ENCODE measurements around the gene RACK1.
"Not testable (repeated sequence)": the region's sequence is repeated elsewhere in the genome, so short reads cannot be mapped to it uniquely, and the experiment has no call there.

Gene RACK1

DNA sequence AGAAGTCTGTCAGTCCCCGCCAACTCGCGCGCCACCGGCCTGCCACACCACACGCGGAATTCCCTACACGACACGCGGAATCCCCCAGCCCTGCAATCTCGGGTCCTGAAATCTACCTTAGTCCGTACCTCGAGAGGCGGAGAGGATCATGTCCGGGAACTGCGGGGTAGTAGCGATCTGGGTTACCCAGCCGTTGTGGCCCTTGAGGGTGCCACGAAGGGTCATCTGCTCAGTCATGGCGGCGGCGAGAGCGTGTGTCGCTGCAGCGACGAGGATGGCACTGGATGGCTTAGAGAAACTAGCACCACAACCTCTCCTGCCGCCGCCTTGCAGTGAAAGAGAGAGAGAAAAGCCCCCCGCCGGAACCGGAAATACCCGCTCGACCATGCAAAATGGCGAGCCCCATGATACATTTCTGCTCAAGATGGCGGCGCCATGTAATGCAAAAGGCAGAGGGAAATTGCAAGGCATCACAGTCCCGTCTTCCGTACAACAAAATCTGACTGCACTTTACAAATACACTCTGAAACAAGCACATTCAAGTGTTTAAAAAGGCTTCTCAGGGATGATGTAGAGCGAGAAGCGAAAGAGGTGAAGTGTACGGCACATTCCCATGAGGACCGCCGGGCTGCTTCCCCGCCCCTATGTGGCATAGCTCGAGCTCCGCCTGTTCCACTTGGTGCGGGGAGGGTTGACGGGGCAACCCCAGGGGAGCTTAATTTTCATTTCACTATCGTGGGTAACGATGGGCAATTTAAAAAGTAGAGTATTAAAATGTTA lies at the start of gene RACK1:
TSS of gene RACK1 (minus strand) at position 343 of the 780 bp plus-strand sequence. CDS start at position 237, 106 bp downstream.
- no peak for DNase-seq

DNA sequence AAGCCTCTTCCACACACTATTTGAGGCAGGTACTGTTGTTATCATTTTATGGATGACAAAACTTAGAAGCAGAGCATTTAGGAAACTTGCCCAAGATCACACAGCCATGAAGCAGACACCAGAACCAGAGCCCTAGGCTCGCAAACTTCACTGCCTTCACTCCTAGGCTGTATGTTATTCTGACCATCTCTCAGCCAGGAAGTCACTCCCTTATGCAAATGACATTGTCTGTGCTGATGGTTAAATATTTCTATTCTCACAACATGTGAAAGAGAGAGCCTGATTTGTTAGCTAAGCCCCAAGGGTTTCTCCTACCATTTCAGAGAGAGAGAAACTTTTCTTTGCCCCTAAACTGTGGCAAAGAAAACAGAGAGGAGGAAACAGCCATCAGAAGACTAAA lies 43.6 kb upstream of the RACK1 start:
- not testable (repeated sequence) for DNase-seq

GRCh38 chr5:181285962-181286705 lies 42.4 kb upstream of the RACK1 start:
- not testable (repeated sequence) for DNase-seq

GRCh38 chr5:181283841-181284755 lies 40.4 kb upstream of the RACK1 start:
- not testable (repeated sequence) for DNase-seq

DNA sequence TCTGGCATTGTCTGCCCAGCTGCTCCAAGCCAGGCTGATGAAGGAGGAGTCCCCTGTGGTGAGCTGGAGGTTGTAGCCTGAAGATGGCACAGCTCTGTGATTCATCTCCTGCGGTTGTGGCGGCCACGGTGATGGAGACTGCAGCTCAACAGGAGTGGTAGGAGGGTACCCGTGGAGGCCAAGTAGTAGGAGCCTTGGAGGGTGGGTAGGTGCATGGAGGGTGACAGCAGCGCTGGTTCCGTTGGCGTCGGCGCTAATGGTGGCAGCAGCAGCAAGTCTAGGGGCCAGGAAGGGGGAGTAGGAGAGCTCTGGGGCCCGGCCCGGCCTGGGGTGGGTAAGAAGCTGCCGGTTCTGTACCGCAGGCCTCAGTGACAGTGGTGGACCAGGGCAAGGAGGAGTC lies 39.6 kb upstream of the RACK1 start:
- DNase-seq = no peak

- DNase-seq = no peak
Measured at GRCh38 chr5:181282874-181283273, 39.2 kb upstream of the RACK1 start.

GRCh38 chr5:181282415-181282814 lies 38.7 kb upstream of the RACK1 start:
- not testable (repeated sequence) for DNase-seq

GRCh38 chr5:181281984-181282316 lies 38.2 kb upstream of the RACK1 start:
- DNase-seq = no peak

DNA sequence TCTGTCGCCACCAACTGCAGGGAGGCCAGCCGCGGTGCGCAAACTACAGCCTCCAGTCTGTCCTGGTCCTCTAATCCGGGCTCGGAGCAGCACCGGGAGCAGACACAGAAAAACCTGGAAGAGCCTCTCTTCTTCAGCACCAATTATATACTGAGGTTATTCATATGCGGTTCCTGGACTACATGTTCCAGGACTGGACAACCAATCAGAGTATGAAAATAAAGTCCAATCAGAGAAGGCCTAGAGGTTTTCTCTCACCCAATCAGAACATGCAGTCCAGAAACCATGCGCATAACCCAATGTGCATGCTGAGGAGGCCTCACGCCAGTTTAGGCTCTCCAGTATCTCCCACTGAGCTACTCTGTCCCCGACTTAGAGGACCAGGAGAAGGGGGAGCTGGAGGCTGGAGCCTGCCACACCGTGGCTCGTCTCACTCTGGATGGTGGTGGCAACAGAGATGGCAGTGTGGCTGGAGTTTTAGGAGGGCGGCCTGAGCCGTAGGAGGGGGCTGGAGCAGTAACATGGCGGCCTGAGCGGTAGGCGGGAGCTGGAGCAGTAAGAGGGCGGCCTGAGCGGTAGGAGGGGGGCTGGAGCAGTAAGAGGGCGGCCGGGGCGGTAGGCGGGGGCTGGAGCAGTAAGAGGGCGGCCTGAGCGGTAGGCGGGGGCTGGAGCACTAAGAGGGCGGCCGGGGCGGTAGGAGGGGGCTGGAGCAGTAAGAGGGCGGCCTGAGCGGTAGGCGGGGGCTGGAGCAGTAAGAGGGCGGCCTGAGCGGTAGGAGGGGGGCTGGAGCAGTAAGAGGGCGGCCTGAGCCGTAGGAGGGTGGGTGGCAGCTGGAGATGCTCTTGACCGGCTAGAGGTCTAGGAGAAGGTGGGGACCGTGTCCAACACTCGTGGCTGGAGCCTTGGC lies 37.6 kb upstream of the RACK1 start:
- no peak for DNase-seq

GRCh38 chr5:181280251-181280762 lies 36.6 kb upstream of the RACK1 start:
- DNase-seq = no peak

- not testable (repeated sequence) for DNase-seq
Measured at GRCh38 chr5:181273433-181273744, 29.7 kb upstream of the RACK1 start.

DNA sequence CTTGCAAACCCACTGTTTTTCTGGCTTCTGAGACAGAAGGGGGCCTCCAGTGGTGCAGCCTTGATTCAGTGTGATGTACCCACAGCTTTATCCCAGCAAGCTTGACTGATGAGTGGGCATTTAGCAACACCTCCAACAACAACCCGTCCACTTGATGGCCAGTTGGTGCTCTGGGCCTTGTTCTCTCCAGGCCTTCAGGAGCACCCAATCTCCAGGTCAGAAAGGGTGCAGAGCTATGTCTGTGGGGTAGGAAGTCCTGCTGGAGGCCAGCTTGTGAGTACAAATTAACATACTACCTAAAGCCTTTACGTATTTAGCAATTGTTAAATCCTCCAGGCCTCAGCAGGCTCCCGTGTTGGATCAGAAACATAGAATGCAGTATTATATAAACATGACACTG lies 27.4 kb upstream of the RACK1 start:
- DNase-seq = no peak

DNA sequence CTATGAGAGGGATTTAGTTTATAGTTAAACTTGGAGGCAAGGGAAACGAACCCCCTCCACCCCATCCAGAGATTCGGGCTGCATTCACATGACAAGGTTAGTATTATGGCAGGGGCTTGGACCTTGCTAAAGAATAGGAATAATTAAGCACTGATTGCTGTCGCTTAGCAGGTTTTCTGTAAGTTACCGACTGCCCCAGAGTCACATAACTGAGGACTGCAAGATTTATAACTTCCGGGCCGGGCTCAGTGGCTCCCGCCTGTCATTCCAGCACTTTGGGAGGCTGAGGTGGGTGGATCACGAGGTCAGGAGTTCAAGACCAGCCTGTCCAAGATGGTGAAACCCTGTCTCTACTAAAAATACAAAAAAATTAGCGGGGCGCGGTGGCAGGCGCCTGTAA lies 24.2 kb upstream of the RACK1 start:
- DNase-seq = not testable (repeated sequence)

DNA sequence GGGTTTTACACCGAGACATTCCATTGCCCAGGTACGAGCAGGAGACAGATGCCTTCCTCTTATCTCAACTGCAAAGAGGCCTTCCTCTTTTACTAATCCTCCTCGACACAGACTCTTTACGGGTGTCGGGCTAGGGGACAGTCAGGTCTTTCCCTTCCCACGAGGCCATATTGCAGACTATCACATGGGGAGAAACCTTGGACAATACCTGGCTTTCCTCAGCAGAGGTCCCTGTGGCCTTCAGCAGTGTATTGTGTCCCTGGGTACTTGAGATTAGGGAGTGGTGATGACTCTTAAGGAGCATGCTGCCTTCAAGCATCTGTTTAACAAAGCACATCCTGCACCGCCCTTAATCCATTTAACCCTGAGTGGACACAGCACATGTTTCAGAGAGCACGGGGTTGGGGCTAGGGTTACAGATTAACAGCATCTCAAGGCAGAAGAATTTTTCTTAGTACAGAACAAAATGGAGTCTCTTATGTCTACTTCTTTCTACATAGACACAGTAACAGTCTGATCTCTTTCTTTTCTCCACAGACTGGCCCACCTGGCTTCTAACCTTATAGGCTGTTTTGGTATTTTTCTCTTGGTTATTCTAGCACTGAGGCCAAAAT lies 23.7 kb upstream of the RACK1 start:
- DNase-seq = not testable (repeated sequence)

DNA sequence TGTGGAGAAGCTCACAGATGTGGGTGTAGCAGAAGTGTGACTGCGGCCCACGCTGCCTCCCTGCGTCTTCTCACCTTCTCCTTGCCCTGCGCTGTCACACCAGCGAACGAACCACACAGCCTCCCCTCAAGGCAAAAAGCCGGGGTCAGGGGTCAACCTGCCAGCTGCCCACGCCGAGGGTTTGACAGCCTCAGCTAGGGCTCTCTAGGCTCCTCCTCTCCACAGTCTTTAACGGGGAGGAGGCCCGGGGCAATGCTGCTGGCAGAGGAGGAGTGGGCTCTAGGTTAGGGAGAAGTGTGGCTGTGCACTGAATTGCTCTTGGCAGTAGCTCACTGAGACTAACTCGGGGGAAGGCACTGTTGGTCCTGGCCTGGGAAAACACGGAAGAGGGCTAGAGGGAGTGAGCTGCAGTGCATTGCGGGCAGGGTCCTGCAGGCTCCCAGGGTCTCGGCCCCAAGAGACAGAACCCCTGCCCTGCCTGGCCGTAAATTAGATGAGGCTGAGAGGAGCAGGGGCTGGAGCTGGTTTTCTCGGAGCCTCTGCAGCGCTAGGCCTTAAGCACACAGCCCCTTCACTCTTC lies 21.5 kb upstream of the RACK1 start:
- no peak for DNase-seq

- no peak for DNase-seq
Measured at GRCh38 chr5:181263633-181264032, 19.9 kb upstream of the RACK1 start.

DNA sequence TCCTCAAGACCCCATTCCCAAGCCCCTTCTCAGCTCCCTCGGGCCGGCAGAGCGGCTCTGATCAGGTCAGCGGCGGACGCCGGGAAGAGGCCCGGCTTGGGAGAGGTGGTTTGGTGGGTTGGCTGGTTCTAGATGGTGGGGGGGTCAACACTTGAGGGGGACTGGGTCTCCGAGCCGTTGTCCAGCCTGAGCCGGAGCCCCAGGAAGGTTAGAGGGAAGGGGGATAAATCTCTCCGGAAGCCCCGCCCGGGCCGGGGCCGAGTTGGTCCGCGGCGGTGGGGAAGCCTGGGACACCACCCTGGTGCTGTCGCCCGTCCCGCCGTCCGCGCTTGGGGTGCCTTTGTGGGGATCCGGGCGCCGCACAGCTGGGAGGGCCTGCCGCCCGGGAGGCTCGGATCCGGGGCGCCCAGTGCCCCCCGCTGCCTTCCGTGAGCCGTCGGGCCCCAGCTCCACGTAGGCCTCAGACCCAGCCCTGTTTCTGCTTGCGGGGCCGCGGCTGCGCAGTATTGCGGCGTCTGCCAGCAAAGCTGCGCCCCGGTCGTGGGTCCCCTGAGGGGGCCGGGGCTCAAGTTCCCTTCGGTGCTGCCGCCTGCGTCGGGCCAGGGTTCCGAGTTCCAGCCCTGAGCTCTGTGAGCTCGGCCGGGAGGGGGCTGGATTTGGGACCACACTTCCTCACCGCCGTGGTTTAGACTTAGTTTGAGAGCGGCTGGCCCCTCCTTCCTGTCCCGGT lies 17.8 kb upstream of the RACK1 start:
- no peak for DNase-seq

DNA sequence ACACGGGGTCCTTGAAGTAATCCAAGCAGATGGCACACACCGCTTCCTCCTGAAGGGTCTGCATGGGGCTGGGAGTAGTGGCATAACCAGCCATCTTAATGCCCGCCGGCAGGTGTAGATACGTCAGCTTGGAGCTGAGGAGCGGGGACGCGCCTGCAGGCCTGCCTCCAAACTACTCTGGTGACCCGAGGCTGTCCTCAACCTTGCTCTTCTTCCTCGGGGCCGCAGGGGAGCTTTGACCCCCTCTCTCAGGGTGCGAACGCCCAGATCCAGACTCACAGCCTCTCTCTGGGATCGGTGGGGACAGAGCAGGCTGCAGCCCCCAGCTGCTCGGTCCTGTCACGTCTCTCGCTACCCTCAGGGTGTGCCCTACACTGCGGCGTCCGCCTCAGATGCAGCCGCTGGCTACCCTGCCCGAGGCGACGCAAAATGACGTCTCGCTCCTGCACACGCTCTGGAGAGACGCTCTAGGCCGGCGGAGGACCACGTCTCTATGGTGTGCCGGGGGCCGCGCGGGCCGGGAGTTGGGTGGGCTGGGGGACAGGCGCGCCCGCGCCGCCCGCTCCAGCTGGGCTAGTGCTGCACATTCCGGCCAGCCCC lies 17.1 kb upstream of the RACK1 start, which contains the start of gene TRIM52:
TSS of gene TRIM52 (minus strand) at position 424 of the 600 bp plus-strand sequence. CDS start at position 94, 330 bp downstream.
- no peak for DNase-seq

DNA sequence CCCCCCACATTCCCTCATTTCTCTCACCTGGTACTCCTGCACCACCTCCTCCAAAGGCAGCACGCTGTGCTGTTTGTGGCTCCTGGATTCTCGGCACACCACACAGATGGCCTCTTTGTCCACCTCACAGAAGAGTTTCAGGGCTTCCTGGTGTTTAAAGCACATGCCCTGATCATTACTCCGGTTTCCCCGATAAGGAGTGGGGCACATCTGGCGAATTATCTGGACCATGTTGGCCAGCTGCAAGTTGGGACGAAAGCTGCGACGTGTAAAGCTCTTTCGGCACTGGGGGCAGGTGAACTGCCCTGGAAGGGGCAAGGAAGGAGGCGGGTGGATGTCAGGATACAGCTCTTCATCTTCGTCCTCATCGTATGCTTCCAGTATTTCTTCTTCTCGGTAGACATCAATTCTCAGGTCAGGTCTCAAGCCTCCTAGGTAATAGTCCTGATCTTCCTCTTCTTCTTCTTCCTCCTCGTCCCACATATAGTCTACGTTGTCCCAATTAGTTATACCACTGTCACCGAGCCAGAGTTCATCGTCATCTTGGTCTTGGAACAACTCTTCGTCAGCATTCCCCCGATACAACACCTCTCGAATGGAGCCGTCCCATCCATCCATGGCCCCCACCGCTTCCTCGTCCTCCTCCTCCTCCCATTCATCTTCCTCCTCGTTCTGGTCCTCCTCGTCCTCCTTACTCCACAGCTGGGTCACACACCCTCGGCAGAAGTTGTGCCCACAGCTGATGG lies 16.4 kb upstream of the RACK1 start:
- no peak for DNase-seq

Measured in NCI-H1694 treated with DMSO at 0.1 percent for 48 hours (cell line).